ENCODE results near the gene USP8.

DNA sequence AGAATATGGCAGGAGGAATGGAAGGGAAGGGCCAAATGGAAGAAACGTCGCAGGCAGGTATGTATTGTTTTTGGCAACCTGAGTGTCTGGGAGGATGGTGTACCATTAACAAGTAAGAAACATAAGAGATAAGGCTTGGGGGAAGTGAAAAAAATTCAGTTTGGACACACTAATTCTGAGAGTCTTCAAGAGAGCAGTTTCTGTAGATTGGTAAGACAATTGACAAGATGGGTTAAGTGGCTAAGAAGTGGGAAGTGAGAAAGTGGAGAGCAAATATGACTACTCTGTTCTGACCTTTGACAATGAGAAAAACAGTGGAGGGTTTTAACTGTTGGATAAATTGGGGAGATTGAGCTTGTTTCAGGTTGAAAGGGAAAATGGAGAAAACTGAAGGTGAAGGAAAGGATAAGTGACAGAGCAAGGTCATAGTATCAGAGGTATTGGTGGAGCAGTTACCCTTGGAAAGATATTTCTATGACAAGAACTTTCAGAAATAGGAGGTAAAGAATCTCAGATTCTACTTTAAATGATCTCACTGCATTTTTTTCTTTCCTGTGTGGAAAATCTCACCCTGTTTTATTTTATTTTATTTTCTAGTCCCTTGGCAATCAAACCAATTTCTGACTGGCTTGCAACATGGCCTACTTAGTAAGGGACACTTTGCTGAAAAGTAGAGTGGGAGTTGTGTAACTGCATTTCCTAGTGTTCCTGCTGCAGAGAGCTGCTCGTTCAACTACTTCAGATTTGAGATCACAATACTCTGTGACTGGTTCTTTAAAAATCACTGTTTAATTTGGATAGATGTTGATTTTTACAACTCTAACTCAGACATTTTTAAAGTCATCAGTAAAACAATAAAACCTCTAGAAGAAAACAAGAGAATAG lies 46.1 kb upstream of the USP8 start:
- TF ChIP-seq, protein P1, sequence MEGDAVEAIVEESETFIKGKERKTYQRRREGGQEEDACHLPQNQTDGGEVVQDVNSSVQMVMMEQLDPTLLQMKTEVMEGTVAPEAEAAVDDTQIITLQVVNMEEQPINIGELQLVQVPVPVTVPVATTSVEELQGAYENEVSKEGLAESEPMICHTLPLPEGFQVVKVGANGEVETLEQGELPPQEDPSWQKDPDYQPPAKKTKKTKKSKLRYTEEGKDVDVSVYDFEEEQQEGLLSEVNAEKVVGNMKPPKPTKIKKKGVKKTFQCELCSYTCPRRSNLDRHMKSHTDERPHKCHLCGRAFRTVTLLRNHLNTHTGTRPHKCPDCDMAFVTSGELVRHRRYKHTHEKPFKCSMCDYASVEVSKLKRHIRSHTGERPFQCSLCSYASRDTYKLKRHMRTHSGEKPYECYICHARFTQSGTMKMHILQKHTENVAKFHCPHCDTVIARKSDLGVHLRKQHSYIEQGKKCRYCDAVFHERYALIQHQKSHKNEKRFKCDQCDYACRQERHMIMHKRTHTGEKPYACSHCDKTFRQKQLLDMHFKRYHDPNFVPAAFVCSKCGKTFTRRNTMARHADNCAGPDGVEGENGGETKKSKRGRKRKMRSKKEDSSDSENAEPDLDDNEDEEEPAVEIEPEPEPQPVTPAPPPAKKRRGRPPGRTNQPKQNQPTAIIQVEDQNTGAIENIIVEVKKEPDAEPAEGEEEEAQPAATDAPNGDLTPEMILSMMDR (IDR thresholded peaks at IDR 0.05) = no peak
- no peak for TF ChIP-seq POLR2AphosphoS5 (IDR thresholded peaks at IDR 0.05)
- no peak for TF ChIP-seq POLR2A (IDR thresholded peaks at IDR 0.05)
